Stromal cell of bone marrow (primary cell): ENCODE measurements around the gene DKC1.
"Not testable (repeated sequence)": the region's sequence is repeated elsewhere in the genome, so short reads cannot be mapped to it uniquely, and the experiment has no call there.

Experiments
- DNase-seq: peaks from one replicate; pipeline ENCODE4 v3.0.0-alpha.2; 2012; ENCODE audit warnings: low read depth

DKC1 gene

GRCh38 chrX:154819771-154820341 lies 57.2 kb downstream of the DKC1 start:
- no peak for DNase-seq

GRCh38 chrX:154821523-154821922 lies 58.9 kb downstream of the DKC1 start:
- DNase-seq: no peak

- no peak for DNase-seq
These were observed 59.4 kb downstream of the DKC1 start for GRCh38 chrX:154822029-154822428.

- DNase-seq: no peak
These were observed 62.0 kb downstream of the DKC1 start for GRCh38 chrX:154824638-154825037.

- DNase-seq: not testable (repeated sequence)
These were observed 62.9 kb downstream of the DKC1 start for GRCh38 chrX:154825586-154825985.
